ENCODE data around the gene BSND. TPM values are rescaled to one million over a fixed set of nuclear protein-coding genes. Genes with fewer than 3 reads are reported as not detected.

The BSND gene
- not detected in 2 replicates for total RNA-seq (ENCODE audit: low replicate concordance)

GRCh38 chr1:54998677-54999076, at the start of gene BSND:
Gene BSND (plus strand): TSS chr1:54998933. CDS start chr1:54999187, 254 bp downstream.
- no peak within 1 kb of the TSS for H3K4me3 ChIP-seq (ENCODE audit: low read depth, low read length)
- no peak for TF ChIP-seq CTCF (IDR thresholded peaks at IDR 0.05; ENCODE audit: insufficient read depth, low read length)
- DNase-seq (ENCODE audit: low read depth): no peak

GRCh38 chr1:54949053-54949452, 49.7 kb upstream of the BSND start:
- DNase-seq (ENCODE audit: low read depth): no peak
- no peak for TF ChIP-seq CTCF (IDR thresholded peaks at IDR 0.05; ENCODE audit: insufficient read depth, low read length)
- no peak overlapping the region for H3K4me3 ChIP-seq (ENCODE audit: low read depth, low read length)

- peak; percentile 63 for DNase-seq (ENCODE audit: low read depth)
- TF ChIP-seq CTCF (IDR thresholded peaks at IDR 0.05; ENCODE audit: insufficient read depth, low read length): no peak
- no peak overlapping the region for H3K4me3 ChIP-seq (ENCODE audit: low read depth, low read length)
Measured at GRCh38 chr1:54950006-54950368, 48.7 kb upstream of the BSND start.

- TF ChIP-seq CTCF (IDR thresholded peaks at IDR 0.05; ENCODE audit: insufficient read depth, low read length): peak; percentile 75
- H3K4me3 ChIP-seq (ENCODE audit: low read depth, low read length): no peak overlapping the region
- DNase-seq (ENCODE audit: low read depth): peak; percentile 93
Measured at GRCh38 chr1:54950369-54951163, 48.2 kb upstream of the BSND start.

GRCh38 chr1:54951810-54952226, 46.9 kb upstream of the BSND start:
- no peak for DNase-seq (ENCODE audit: low read depth)
- H3K4me3 ChIP-seq (ENCODE audit: low read depth, low read length): no peak overlapping the region
- no peak for TF ChIP-seq CTCF (IDR thresholded peaks at IDR 0.05; ENCODE audit: insufficient read depth, low read length)

- H3K4me3 ChIP-seq (ENCODE audit: low read depth, low read length): no peak overlapping the region
- no peak for DNase-seq (ENCODE audit: low read depth)
- no peak for TF ChIP-seq CTCF (IDR thresholded peaks at IDR 0.05; ENCODE audit: insufficient read depth, low read length)
Measured at GRCh38 chr1:54952950-54953718, 45.6 kb upstream of the BSND start.

All from fibroblast of the aortic adventitia (primary cell).